ENCODE data around the gene KDM3A.

GRCh38 chr2:86510436-86510933 lies 69.3 kb downstream of the KDM3A start:
- no peak for TF ChIP-seq PREB (CRISPR knock-in tag; IDR thresholded peaks at IDR 0.05; ENCODE audit: borderline replicate concordance)
- TF ChIP-seq EMX1 (CRISPR knock-in tag; IDR thresholded peaks at IDR 0.05), result no peak
- no peak for TF ChIP-seq FOXP1 (CRISPR knock-in tag; IDR thresholded peaks at IDR 0.05; ENCODE audit: borderline replicate concordance)
- no peak for TF ChIP-seq CTCF (IDR thresholded peaks at IDR 0.05)
- no peak for TF ChIP-seq ETV6 (CRISPR knock-in tag; IDR thresholded peaks at IDR 0.05)
- TF ChIP-seq ATF3 (CRISPR knock-in tag; conservative IDR thresholded peaks at IDR 0.05), result no peak
- no peak for TF ChIP-seq IRF1 (CRISPR knock-in tag; IDR thresholded peaks at IDR 0.05)
- no peak for TF ChIP-seq PRDM15 (CRISPR knock-in tag; IDR thresholded peaks at IDR 0.05)
- TF ChIP-seq ZNF121 (CRISPR knock-in tag; IDR thresholded peaks at IDR 0.05), result no peak

All from WTC11 (cell line).